SK-N-SH (cell line): ENCODE data around the gene ERC2. TPM values are rescaled to one million over a fixed set of nuclear protein-coding genes. Genes with fewer than 3 reads are reported as not detected.

Experiments
- CTCF ChIA-PET: fragments of 300-600, 350-600 bp; formaldehyde crosslinking; extraction: SDS; loops from one replicate; lab custom pipeline; 2021; lab: Yijun Ruan, JAX
- POLR2A ChIA-PET: fragments of 350-600 bp; sonication (Branson Sonifier 250); formaldehyde crosslinking; extraction: SDS; loops from one replicate; lab custom pipeline; 2020; ENCODE audit warnings: antibody characterized with exemption, inconsistent platforms; lab: Yijun Ruan, JAX
- DNase-seq: peaks from one replicate; pipeline ENCODE4 v3.0.0; 2012
- H2AFZ ChIP-seq: fragments of 200-600 bp; sonication (generic); 2 replicates; pipeline ENCODE4 v1.8.1; 2016; ENCODE audit warnings: antibody characterized with exemption, mild to moderate bottlenecking, low read depth
- H3F3A ChIP-seq: fragments of 200-600 bp; sonication (generic); replicated peaks from 2 replicates; pipeline ENCODE3; 2016; ENCODE audit warnings: antibody characterized with exemption, mild to moderate bottlenecking; ENCODE audit not compliant: insufficient read depth
- H3K27ac ChIP-seq, 2 experiments: fragments of 200-500 bp in 1 of 2; fragments of 200-600 bp in 1 of 2; sonication (Bioruptor generic) in 1 of 2; sonication (generic), shearing (Covaris generic) in 1 of 2; 2 replicates each; pipeline versions ENCODE4 v1.5.1 to v1.6.1; 2014 to 2016; ENCODE audit warnings: low read depth in 2 of 2, inconsistent platforms in 1 of 2, low read length in 1 of 2, mild to moderate bottlenecking in 1 of 2, mixed read lengths in 1 of 2
- H3K27me3 ChIP-seq: fragments of 200-600 bp; sonication (generic), shearing (Covaris generic); 2 replicates; pipeline ENCODE4 v1.6.1; 2016; ENCODE audit warnings: mixed run types; ENCODE audit not compliant: insufficient read depth
- H3K36me3 ChIP-seq, 2 experiments: fragments of 200-500 bp in 1 of 2; fragments of 200-600 bp in 1 of 2; sonication (Bioruptor generic) in 1 of 2; sonication (generic) in 1 of 2; replicated peaks in 1 of 2; 2 replicates each; pipeline versions ENCODE3 to v1.5.1; 2014 to 2016; ENCODE audit warnings: low read length in 1 of 2, mild to moderate bottlenecking in 1 of 2; ENCODE audit not compliant: insufficient read depth in 2 of 2, control insufficient read depth in 1 of 2
- H3K4me1 ChIP-seq, 2 experiments: fragments of 200-500 bp in 1 of 2; fragments of 200-600 bp in 1 of 2; sonication (Bioruptor generic) in 1 of 2; sonication (generic), shearing (Covaris generic) in 1 of 2; 2 replicates each; pipeline versions ENCODE4 v1.5.1 to v1.6.1; 2014 to 2016; ENCODE audit warnings: low read depth in 1 of 2, low read length in 1 of 2, mixed run types in 1 of 2; ENCODE audit not compliant: insufficient read depth in 2 of 2, control insufficient read depth in 1 of 2
- H3K4me2 ChIP-seq: fragments of 200-600 bp; sonication (generic), shearing (Covaris generic); 2 replicates; pipeline ENCODE4 v1.6.1; 2017; ENCODE audit warnings: mixed run types
- H3K4me3 ChIP-seq, 2 experiments: fragments of 200-500 bp in 1 of 2; fragments of 200-600 bp in 1 of 2; sonication (Bioruptor generic) in 1 of 2; sonication (generic), shearing (Covaris generic) in 1 of 2; 2 replicates each; pipeline versions ENCODE4 v1.5.1 to v1.8.1; 2014 to 2016; ENCODE audit warnings: low read depth in 2 of 2, inconsistent platforms in 1 of 2, low read length in 1 of 2, mild to moderate bottlenecking in 1 of 2, mixed read lengths in 1 of 2, moderate library complexity in 1 of 2
- H3K79me2 ChIP-seq: fragments of 200-600 bp; sonication (generic); 2 replicates; pipeline ENCODE4 v1.8.1; 2017; ENCODE audit warnings: mild to moderate bottlenecking; ENCODE audit not compliant: insufficient read depth
- H3K9ac ChIP-seq: fragments of 200-600 bp; sonication (generic); 2 replicates; pipeline ENCODE4 v1.6.1; 2017; ENCODE audit warnings: mixed run types
- H3K9me2 ChIP-seq: fragments of 200-600 bp; sonication (generic); 2 replicates; pipeline ENCODE4 v1.6.1; 2017; ENCODE audit warnings: mixed run types
- H3K9me3 ChIP-seq: fragments of 200-600 bp; sonication (generic); 2 replicates; pipeline ENCODE4 v1.6.1; 2017; ENCODE audit warnings: mixed run types, mild to moderate bottlenecking, moderate library complexity
- H4K20me1 ChIP-seq: fragments of 200-600 bp; sonication (generic); 2 replicates; pipeline ENCODE4 v1.6.1; 2017; ENCODE audit warnings: mild to moderate bottlenecking, mixed run types; ENCODE audit not compliant: insufficient read depth
- FOSL2 ChIP-seq: IDR thresholded peaks from 2 replicates; pipeline ENCODE4 v1.4.0; 2012; ENCODE audit warnings: low read depth, mild to moderate bottlenecking, moderate library complexity, borderline replicate concordance
- FOXM1 ChIP-seq: IDR thresholded peaks from 2 replicates; pipeline ENCODE4 v1.4.0; 2012; ENCODE audit warnings: low read depth, mild to moderate bottlenecking
- GABPA ChIP-seq: IDR thresholded peaks from 2 replicates; pipeline ENCODE4 v1.4.0; 2012; ENCODE audit warnings: low read depth, mild to moderate bottlenecking
- GATA2 ChIP-seq: sonication (generic); formaldehyde crosslinking; IDR thresholded peaks from 2 replicates; pipeline ENCODE4 v1.5.0; 2020; ENCODE audit warnings: mild to moderate bottlenecking, missing genetic modification reagents
- NFIC ChIP-seq: IDR thresholded peaks from 2 replicates; pipeline ENCODE4 v1.4.0; 2012; ENCODE audit warnings: borderline replicate concordance
- POLR2AphosphoS5 ChIP-seq: IDR thresholded peaks from 2 replicates; pipeline ENCODE4 v1.6.1; 2012; ENCODE audit warnings: low read depth, low read length
- SIN3A ChIP-seq: IDR thresholded peaks from 2 replicates; pipeline ENCODE4 v1.6.1; 2012; ENCODE audit warnings: low read depth, mild to moderate bottlenecking, low read length, moderate library complexity, borderline replicate concordance
- TAF1 ChIP-seq: IDR thresholded peaks from 2 replicates; pipeline ENCODE4 v1.6.1; 2012; ENCODE audit warnings: low read depth, mild to moderate bottlenecking, low read length, moderate library complexity, borderline replicate concordance
- WGBS: methylation state at CpG from one replicate; pipeline ENCODE4 v1.1.6; 2017; ENCODE audit warnings: low lambda C conversion rate; 5-methylcytosine and 5-hydroxymethylcytosine counted together
- polyA plus RNA-seq, 3 experiments: library from polyadenylated mRNA; depleted of rRNA; stranded (reverse); fragments of >200 nt; gene quantifications; 2 replicates each; pipeline ENCODE4 v1.2.3, GENCODE V29; 2012
- TF ChIP-seq, protein P1 (sequence below): IDR thresholded peaks from 2 replicates; pipeline ENCODE4 v1.6.1; 2012; ENCODE audit warnings: mild to moderate bottlenecking, low read depth, low read length, moderate library complexity
- TF ChIP-seq, protein P2 (sequence below): IDR thresholded peaks from 2 replicates; pipeline ENCODE4 v1.4.0; 2012; ENCODE audit warnings: low read depth
- TF ChIP-seq, protein P3 (sequence below): IDR thresholded peaks from 2 replicates; pipeline ENCODE4 v1.4.0; 2012; ENCODE audit warnings: low read depth, borderline replicate concordance
- TF ChIP-seq, protein P4 (sequence below): fragments of 200-600 bp; sonication (generic); IDR thresholded peaks from 2 replicates; pipeline ENCODE4 v1.6.1; 2017; ENCODE audit warnings: antibody characterized with exemption, mild to moderate bottlenecking, moderate library complexity

Gene ERC2
- polyA plus RNA-seq, 1 of the 3 experiments (the other 2 are of a cell fraction): 1.6 TPM

DNA sequence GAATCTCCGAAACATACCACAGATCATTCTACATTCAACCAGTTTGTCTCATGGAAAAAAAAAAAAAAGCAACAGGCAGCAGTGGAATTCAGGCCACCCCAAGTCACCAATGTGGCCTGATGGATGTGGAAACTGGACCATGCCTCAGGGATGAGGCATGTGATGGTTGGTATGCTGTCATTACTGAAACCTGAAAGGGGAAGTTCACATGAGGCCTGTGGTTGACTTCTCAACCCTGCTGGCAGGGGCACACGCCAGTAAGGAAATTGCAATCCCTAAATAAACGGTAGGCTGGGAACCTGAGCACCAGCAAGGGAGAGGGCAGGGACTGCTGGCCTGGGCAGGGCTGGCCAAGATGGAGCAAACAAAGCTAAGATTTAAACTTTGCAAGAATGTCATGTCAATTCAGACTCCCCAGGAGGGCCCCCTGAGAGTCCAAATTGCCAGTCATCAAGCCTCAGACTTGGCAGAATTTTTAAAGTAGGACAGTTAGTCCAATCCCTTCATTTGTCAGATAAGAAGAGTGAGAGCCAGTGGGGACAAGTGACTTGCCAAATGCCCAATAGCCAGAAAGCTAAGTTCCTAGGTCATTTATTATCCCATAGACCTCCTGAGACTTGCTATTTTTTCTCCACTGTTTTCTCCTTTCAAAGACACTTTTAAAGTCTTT lies 310.4 kb downstream of the ERC2 start (continued):
- TF ChIP-seq, protein P1, sequence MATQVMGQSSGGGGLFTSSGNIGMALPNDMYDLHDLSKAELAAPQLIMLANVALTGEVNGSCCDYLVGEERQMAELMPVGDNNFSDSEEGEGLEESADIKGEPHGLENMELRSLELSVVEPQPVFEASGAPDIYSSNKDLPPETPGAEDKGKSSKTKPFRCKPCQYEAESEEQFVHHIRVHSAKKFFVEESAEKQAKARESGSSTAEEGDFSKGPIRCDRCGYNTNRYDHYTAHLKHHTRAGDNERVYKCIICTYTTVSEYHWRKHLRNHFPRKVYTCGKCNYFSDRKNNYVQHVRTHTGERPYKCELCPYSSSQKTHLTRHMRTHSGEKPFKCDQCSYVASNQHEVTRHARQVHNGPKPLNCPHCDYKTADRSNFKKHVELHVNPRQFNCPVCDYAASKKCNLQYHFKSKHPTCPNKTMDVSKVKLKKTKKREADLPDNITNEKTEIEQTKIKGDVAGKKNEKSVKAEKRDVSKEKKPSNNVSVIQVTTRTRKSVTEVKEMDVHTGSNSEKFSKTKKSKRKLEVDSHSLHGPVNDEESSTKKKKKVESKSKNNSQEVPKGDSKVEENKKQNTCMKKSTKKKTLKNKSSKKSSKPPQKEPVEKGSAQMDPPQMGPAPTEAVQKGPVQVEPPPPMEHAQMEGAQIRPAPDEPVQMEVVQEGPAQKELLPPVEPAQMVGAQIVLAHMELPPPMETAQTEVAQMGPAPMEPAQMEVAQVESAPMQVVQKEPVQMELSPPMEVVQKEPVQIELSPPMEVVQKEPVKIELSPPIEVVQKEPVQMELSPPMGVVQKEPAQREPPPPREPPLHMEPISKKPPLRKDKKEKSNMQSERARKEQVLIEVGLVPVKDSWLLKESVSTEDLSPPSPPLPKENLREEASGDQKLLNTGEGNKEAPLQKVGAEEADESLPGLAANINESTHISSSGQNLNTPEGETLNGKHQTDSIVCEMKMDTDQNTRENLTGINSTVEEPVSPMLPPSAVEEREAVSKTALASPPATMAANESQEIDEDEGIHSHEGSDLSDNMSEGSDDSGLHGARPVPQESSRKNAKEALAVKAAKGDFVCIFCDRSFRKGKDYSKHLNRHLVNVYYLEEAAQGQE: no peak
- TF ChIP-seq, protein P2, sequence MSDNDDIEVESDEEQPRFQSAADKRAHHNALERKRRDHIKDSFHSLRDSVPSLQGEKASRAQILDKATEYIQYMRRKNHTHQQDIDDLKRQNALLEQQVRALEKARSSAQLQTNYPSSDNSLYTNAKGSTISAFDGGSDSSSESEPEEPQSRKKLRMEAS: no peak
- TF ChIP-seq, protein P3, sequence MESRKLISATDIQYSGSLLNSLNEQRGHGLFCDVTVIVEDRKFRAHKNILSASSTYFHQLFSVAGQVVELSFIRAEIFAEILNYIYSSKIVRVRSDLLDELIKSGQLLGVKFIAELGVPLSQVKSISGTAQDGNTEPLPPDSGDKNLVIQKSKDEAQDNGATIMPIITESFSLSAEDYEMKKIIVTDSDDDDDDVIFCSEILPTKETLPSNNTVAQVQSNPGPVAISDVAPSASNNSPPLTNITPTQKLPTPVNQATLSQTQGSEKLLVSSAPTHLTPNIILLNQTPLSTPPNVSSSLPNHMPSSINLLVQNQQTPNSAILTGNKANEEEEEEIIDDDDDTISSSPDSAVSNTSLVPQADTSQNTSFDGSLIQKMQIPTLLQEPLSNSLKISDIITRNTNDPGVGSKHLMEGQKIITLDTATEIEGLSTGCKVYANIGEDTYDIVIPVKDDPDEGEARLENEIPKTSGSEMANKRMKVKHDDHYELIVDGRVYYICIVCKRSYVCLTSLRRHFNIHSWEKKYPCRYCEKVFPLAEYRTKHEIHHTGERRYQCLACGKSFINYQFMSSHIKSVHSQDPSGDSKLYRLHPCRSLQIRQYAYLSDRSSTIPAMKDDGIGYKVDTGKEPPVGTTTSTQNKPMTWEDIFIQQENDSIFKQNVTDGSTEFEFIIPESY: no peak
- TF ChIP-seq GATA2 (CRISPR knock-in tag): no peak
- no peak for TF ChIP-seq FOSL2
- no peak for TF ChIP-seq NFIC

DNA sequence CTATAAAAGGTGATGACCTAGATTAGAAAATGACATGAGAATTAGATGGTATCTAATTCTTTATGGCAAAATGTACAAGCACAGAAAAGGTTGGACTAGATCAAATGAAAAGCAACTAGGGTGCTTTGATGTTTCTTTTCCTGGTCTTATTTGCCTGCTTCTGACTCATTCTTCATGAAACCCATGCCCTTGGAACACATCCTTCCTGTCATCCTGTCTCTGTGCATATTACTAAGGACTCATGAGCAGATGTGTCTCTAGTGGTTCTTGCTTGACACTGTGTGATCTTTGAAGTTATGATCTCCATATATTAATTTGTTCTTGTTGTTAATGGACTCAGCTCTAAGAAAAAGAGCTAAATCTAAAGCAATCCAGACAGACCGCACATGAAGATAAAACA lies 314.0 kb downstream of the ERC2 start:
- Histone ChIP-seq H3K9me3 (no peaks in the 10 kb centered on the region), H3K27ac (no peak overlapping the region), H3F3A (no peaks in the 10 kb centered on the region), H3K9me2 (no peaks in the 10 kb centered on the region), H3K9ac (no peak overlapping the region), H3K4me3 (no peak overlapping the region), H3K4me1 (no peaks in the 10 kb centered on the region), H3K27me3 (no peaks in the 10 kb centered on the region), H3K4me2 (no peak overlapping the region), H3K79me2 (no peaks in the 10 kb centered on the region), H4K20me1 (no peaks in the 10 kb centered on the region)
- whole genome bisulfite sequencing: 95% methylated on average over 1 of the region's 1 CpG
- TF ChIP-seq FOSL2 (no peak), POLR2AphosphoS5 (no peak), GATA2 (CRISPR knock-in tag) (no peak), GABPA (no peak), NFIC (no peak), SIN3A (no peak), TAF1 (no peak), FOXM1 (no peak)
- TF ChIP-seq, protein P4, sequence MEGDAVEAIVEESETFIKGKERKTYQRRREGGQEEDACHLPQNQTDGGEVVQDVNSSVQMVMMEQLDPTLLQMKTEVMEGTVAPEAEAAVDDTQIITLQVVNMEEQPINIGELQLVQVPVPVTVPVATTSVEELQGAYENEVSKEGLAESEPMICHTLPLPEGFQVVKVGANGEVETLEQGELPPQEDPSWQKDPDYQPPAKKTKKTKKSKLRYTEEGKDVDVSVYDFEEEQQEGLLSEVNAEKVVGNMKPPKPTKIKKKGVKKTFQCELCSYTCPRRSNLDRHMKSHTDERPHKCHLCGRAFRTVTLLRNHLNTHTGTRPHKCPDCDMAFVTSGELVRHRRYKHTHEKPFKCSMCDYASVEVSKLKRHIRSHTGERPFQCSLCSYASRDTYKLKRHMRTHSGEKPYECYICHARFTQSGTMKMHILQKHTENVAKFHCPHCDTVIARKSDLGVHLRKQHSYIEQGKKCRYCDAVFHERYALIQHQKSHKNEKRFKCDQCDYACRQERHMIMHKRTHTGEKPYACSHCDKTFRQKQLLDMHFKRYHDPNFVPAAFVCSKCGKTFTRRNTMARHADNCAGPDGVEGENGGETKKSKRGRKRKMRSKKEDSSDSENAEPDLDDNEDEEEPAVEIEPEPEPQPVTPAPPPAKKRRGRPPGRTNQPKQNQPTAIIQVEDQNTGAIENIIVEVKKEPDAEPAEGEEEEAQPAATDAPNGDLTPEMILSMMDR: no peak; the same call in 1 of the 2 replicates
- TF ChIP-seq, protein P2: no peak
- TF ChIP-seq, all 33 proteins: peak for 0
- DNase-seq: no peak
- CTCF ChIA-PET: no interaction called here
- Histone ChIP-seq H2AFZ (no peak overlapping the region), H3K36me3 (no peaks in the 10 kb centered on the region)
- POLR2A ChIA-PET: no interaction called here
